ENCODE measurements around the gene PMM2.

The PMM2 gene

DNA sequence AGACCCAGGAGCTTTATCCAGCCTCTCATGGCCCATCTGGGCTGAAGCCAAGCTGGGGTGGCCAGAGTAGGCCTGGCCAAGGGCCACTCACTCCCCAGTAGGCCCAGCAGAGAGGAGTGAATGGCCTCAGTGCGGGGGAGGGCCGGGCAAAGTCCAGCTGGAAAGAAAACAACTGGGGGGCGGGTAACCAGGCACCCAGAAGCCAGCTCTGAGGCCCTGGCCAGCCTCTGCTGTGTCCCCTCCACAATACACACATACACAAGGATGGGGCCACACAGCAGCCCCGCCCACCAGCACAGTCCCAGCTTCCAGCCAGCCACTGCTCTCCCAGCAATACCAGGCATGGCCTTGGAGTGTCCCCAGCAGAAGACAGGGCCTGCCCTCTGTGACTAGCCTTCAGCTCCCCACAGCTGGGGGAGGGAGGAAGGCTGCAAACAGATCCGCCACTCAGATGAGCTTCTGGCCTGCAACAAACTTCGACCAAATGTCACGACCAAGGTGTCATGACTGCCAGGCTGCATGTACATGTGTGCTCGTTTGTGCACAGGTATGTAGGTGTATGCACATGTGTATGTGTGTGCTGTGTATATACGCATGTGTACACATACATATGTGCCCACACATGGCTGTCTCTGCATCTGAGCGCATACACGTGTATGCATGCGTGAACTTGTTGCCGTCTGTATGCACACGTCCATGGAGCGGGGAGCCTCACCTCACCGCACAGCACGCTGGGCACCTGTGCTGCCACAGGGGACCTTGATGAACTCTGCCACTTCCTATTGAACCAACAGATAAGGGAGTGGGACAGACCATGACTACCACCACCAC, 66.2 kb downstream of the PMM2 start:
- TF ChIP-seq REST (IDR thresholded peaks at IDR 0.05; ENCODE audit: insufficient read depth in 1 of 2, low read depth in 2 of 2, low read length in 2 of 2) (no peak), FOXP2 (optimal IDR thresholded peaks at IDR 0.05; ENCODE audit: borderline replicate concordance, extremely low read depth, extremely low read length, insufficient read depth) (no peak), POLR2AphosphoS5 (IDR thresholded peaks at IDR 0.05; ENCODE audit: low read depth, low read length) (no peak), TAF1 (IDR thresholded peaks at IDR 0.05; ENCODE audit: borderline replicate concordance, insufficient read depth, low read length) (no peak), SIN3A (IDR thresholded peaks at IDR 0.05; ENCODE audit: borderline replicate concordance, insufficient read depth, low read length) (no peak)

DNA sequence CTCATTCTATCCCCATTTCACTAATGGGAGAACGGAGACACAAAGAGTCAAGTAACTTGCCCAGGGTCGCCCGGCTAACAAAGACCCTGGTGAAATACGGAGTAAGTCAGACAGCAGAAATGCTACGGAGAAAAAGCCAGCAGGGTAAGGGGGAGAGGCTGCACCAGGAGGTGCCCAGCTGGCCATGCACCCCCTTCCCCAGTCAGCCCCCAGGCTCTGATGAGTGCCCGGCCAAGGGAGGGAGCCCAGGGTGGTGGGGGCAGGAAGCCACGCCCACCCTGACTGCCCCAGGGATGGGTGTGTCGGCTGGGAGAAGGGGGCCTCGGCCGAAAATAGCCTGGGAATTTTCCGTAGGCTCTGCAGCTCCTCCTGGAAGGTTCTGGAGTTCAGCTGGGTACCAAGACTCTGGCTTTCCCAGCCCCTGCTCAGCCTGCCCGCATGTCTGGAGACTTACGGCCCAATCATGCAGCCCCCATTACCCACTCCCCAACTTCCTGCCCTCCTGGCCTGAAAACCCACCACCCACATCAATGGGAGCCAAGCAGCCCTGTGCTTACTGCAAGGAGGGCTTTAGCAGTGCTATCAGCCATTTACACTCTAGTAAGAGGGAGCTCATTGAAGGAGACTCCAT, 67.0 kb downstream of the PMM2 start:
- TF ChIP-seq FOXP2 (optimal IDR thresholded peaks at IDR 0.05; ENCODE audit: borderline replicate concordance, extremely low read depth, extremely low read length, insufficient read depth) = no peak
- TF ChIP-seq POLR2AphosphoS5 (IDR thresholded peaks at IDR 0.05; ENCODE audit: low read depth, low read length) = no peak
- TF ChIP-seq REST (IDR thresholded peaks at IDR 0.05; ENCODE audit: insufficient read depth in 1 of 2, low read depth in 2 of 2, low read length in 2 of 2) = no peak
- no peak for TF ChIP-seq TAF1 (IDR thresholded peaks at IDR 0.05; ENCODE audit: borderline replicate concordance, insufficient read depth, low read length)
- TF ChIP-seq SIN3A (IDR thresholded peaks at IDR 0.05; ENCODE audit: borderline replicate concordance, insufficient read depth, low read length) = no peak

GRCh38 chr16:8865145-8865882, 67.7 kb downstream of the PMM2 start:
- TF ChIP-seq FOXP2 (optimal IDR thresholded peaks at IDR 0.05; ENCODE audit: borderline replicate concordance, extremely low read depth, extremely low read length, insufficient read depth) (no peak), REST (IDR thresholded peaks at IDR 0.05; ENCODE audit: insufficient read depth in 1 of 2, low read depth in 2 of 2, low read length in 2 of 2) (no peak), TAF1 (IDR thresholded peaks at IDR 0.05; ENCODE audit: borderline replicate concordance, insufficient read depth, low read length) (no peak), POLR2AphosphoS5 (IDR thresholded peaks at IDR 0.05; ENCODE audit: low read depth, low read length) (no peak), SIN3A (IDR thresholded peaks at IDR 0.05; ENCODE audit: borderline replicate concordance, insufficient read depth, low read length) (no peak)

DNA sequence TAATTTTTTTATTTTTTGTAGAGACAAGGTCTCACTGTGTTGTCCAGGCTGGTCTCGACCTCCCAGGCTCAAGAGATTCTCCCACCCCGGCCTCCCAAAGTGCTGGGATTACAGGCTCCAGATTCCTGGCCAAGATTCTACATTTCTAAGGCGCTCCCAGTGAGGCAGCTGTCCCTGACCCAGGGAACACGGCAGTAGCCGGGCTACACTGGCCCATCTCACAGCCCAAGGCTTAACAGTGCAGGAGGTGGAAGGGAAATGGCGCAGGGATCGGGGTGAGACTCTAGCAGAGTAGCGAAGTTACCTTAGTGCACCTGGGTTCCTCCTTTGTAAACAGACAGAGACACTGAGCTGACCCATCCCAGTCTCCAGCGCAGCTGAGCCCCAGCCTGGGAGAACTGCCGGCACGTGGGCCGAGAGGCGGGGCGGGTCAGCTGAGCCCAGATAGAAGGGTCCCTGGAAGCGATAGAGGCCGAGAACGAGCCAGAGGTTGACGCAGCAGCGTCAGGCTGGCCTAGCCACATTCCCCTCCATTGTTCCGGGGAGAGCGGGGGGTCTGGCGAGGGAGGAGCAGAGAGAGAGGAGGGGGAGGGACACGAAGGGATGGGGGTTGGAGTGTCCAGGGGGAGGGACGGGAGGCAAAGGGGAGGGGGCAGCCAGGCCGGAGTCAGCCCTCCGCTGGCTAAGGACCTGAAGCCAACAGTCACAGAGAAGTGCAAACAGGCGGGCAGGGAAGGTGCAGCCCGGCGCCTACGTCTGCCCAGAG, 68.7 kb downstream of the PMM2 start:
- TF ChIP-seq SIN3A (IDR thresholded peaks at IDR 0.05; ENCODE audit: borderline replicate concordance, insufficient read depth, low read length) = no peak
- TF ChIP-seq REST (IDR thresholded peaks at IDR 0.05; ENCODE audit: insufficient read depth in 1 of 2, low read depth in 2 of 2, low read length in 2 of 2) = no peak
- TF ChIP-seq POLR2AphosphoS5 (IDR thresholded peaks at IDR 0.05; ENCODE audit: low read depth, low read length) = no peak
- no peak for TF ChIP-seq TAF1 (IDR thresholded peaks at IDR 0.05; ENCODE audit: borderline replicate concordance, insufficient read depth, low read length)
- no peak for TF ChIP-seq FOXP2 (optimal IDR thresholded peaks at IDR 0.05; ENCODE audit: borderline replicate concordance, extremely low read depth, extremely low read length, insufficient read depth)

Data from PFSK-1 (cell line).